ENCODE data around the gene MBNL1. TPM values are rescaled to one million over a fixed set of nuclear protein-coding genes. Genes with fewer than 3 reads are reported as not detected.
"Not testable (repeated sequence)": the region's sequence is repeated elsewhere in the genome, so short reads cannot be mapped to it uniquely, and the experiment has no call there.

MBNL1 gene
- total and polyA plus RNA-seq, 5 donors: 52.7 to 160 (median 149) TPM

DNA sequence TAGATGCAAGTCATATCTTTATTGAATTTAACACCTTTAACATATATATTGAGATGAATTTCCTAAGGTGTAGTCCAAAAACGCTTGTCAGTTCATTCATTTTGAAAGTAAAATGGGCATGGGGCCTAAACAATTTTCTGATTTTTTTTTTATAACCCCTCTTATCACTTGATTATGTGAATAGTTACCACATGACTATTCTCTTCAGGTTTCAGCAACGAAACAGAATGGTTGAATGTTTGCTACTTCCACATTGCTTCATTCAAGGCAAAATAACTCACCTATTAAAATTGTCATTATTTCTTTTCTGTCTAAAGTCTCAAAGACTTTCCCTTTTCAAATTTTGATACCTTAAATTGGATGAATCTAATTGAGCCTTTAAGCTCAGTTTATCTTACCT, 96.4 kb downstream of the MBNL1 start:
- intact Hi-C loops (cut with DNase I): no loop called here
- no peaks in the 10 kb centered on the region for H3K27me3 ChIP-seq (ENCODE audit: control insufficient read depth, insufficient read depth)
- ATAC-seq: no peak
- peaks cover 2% of the 10 kb centered on the region for H3K4me1 ChIP-seq (ENCODE audit: control insufficient read depth, insufficient read depth, low read length)
- H3K4me3 ChIP-seq (ENCODE audit: low read length): no peak overlapping the region
- H3K27ac ChIP-seq (ENCODE audit: low read length): no peak overlapping the region
- 40% methylated on average over 2 of the region's 2 CpGs for WGBS
- no peaks in the 10 kb centered on the region for H3K9me3 ChIP-seq (ENCODE audit: control insufficient read depth, low read length)
- DNase-seq: no peak

- no peak overlapping the region for H3K4me3 ChIP-seq (ENCODE audit: low read length)
- no peak overlapping the region for H3K27ac ChIP-seq (ENCODE audit: low read length)
- no peaks in the 10 kb centered on the region for H3K27me3 ChIP-seq (ENCODE audit: control insufficient read depth, insufficient read depth)
- DNase-seq (no peak), ATAC-seq (peak in 1 of 2 donors; percentile 59)
- H3K4me1 ChIP-seq (ENCODE audit: control insufficient read depth, insufficient read depth, low read length): peaks cover 2% of the 10 kb centered on the region
- WGBS: 68% methylated on average over 4 of the region's 4 CpGs
- no peaks in the 10 kb centered on the region for H3K9me3 ChIP-seq (ENCODE audit: control insufficient read depth, low read length)
- intact Hi-C loops (cut with DNase I): no loop called here
Measured at GRCh38 chr3:152365766-152366593, 97.3 kb downstream of the MBNL1 start.

- intact Hi-C loops (cut with DNase I); H3K27ac ChIP-seq (ENCODE audit: low read length); H3K4me1 ChIP-seq (ENCODE audit: control insufficient read depth, insufficient read depth, low read length); H3K4me3 ChIP-seq (ENCODE audit: low read length); DNase-seq; H3K9me3 ChIP-seq (ENCODE audit: control insufficient read depth, low read length); H3K27me3 ChIP-seq (ENCODE audit: control insufficient read depth, insufficient read depth); ATAC-seq: not testable (repeated sequence)
- 87% methylated on average over 2 of the region's 2 CpGs for WGBS
Measured at GRCh38 chr3:152367192-152367591, 98.5 kb downstream of the MBNL1 start.

GRCh38 chr3:152372633-152373032, 103.9 kb downstream of the MBNL1 start:
- H3K27ac ChIP-seq (ENCODE audit: low read length); H3K27me3 ChIP-seq (ENCODE audit: control insufficient read depth, insufficient read depth); ATAC-seq; H3K4me1 ChIP-seq (ENCODE audit: control insufficient read depth, insufficient read depth, low read length); H3K9me3 ChIP-seq (ENCODE audit: control insufficient read depth, low read length); intact Hi-C loops (cut with DNase I); H3K4me3 ChIP-seq (ENCODE audit: low read length); DNase-seq: not testable (repeated sequence)
- 94% methylated on average over 6 of the region's 6 CpGs for WGBS

DNA sequence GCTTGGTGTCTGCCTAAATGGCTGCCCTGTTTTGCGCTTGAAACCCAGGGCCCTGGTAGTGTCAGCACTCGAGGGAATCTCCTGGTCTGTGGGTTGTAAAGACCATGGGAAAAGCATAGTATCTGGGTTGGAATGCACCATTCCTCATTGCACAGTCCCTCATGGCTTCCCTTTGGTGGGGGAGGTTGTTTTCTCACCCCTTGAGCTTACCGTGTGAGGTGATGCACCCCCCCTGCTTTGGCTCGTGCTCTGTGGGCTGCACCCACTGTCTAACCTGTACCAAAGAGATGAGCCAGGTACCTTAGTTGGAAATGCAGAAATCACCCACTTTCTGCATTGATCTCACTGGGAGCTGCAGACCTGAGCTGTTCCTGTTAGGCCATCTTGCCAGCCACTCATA, 104.7 kb downstream of the MBNL1 start:
- ATAC-seq: peak; percentile 40 to 51
- no peaks in the 10 kb centered on the region for H3K9me3 ChIP-seq (ENCODE audit: control insufficient read depth, low read length)
- 84% methylated on average over 4 of the region's 4 CpGs for WGBS
- no peaks in the 10 kb centered on the region for H3K27me3 ChIP-seq (ENCODE audit: control insufficient read depth, insufficient read depth)
- no peak overlapping the region for H3K27ac ChIP-seq (ENCODE audit: low read length)
- intact Hi-C loops (cut with DNase I): no loop called here
- no peak for DNase-seq
- H3K4me3 ChIP-seq (ENCODE audit: low read length): no peak overlapping the region
- peaks cover 3% of the 10 kb centered on the region for H3K4me1 ChIP-seq (ENCODE audit: control insufficient read depth, insufficient read depth, low read length)

- 41% methylated on average over 3 of the region's 3 CpGs for WGBS
- intact Hi-C loops (cut with DNase I): no loop called here
- Histone ChIP-seq H3K4me1 (ENCODE audit: control insufficient read depth, insufficient read depth, low read length) (peaks cover 6% of the 10 kb centered on the region), H3K4me3 (ENCODE audit: low read length) (no peak overlapping the region), H3K27me3 (ENCODE audit: control insufficient read depth, insufficient read depth) (no peaks in the 10 kb centered on the region), H3K9me3 (ENCODE audit: control insufficient read depth, low read length) (no peaks in the 10 kb centered on the region), H3K27ac (ENCODE audit: low read length) (no peak overlapping the region)
- DNase-seq: no peak
- peak in 1 of 2 donors; percentile 45 for ATAC-seq
Measured at GRCh38 chr3:152374262-152374990, 105.7 kb downstream of the MBNL1 start.

GRCh38 chr3:152375546-152375945, 106.8 kb downstream of the MBNL1 start:
- no peak for DNase-seq
- peaks cover 6% of the 10 kb centered on the region for H3K4me1 ChIP-seq (ENCODE audit: control insufficient read depth, insufficient read depth, low read length)
- H3K4me3 ChIP-seq (ENCODE audit: low read length): no peak overlapping the region
- intact Hi-C loops (cut with DNase I): no loop called here
- 72% methylated on average over 3 of the region's 3 CpGs for WGBS
- H3K9me3 ChIP-seq (ENCODE audit: control insufficient read depth, low read length): no peaks in the 10 kb centered on the region
- no peak overlapping the region for H3K27ac ChIP-seq (ENCODE audit: low read length)
- ATAC-seq: no peak
- no peaks in the 10 kb centered on the region for H3K27me3 ChIP-seq (ENCODE audit: control insufficient read depth, insufficient read depth)

DNA sequence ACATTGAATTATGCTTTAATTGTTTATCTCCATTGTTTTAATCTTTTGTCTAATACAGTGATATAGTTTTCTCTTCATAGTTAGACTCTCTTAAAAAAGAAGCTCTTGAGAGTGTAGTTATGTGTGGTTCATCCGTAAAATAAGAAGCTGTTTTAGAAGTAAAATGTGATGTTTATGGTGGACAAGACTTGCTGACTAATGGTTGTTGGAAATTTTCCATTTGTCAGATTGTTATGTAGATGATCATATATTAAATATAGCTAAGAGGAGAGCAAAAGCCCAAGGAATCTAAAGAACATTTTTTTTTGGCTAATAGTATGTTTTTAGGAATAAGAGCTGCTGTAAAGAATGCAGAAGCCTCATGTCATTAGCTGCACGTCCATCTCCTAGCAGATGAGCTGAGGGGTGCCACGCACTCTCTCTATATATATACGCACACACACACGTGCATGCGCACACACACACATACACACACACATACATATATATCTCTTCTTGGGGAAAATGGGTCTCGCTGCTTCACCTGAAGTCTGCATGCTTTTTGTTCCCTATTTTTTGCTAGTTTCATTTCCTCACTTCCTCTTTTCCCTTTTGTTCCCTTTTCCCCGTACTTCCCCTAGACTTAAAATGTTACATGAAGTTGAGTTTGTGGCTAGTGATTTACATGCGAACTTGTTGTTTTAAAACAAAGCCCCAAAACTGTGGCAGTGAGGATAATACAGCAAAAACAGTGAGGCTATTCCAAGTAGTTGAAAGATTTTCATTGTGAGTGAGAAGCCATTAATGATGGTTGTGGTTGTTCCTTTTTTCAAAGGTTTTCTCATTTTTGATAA, 107.8 kb downstream of the MBNL1 start:
- no peak overlapping the region for H3K4me3 ChIP-seq (ENCODE audit: low read length)
- intact Hi-C loops (cut with DNase I): no loop called here
- 59% methylated on average over 9 of the region's 9 CpGs for WGBS
- ATAC-seq (peak in 1 of 2 donors; percentile 40), DNase-seq (no peak)
- peak overlapping the region; percentile 6 for H3K27ac ChIP-seq (ENCODE audit: low read length)
- peaks cover 6% of the 10 kb centered on the region for H3K4me1 ChIP-seq (ENCODE audit: control insufficient read depth, insufficient read depth, low read length)
- H3K9me3 ChIP-seq (ENCODE audit: control insufficient read depth, low read length): no peaks in the 10 kb centered on the region
- no peaks in the 10 kb centered on the region for H3K27me3 ChIP-seq (ENCODE audit: control insufficient read depth, insufficient read depth)

DNA sequence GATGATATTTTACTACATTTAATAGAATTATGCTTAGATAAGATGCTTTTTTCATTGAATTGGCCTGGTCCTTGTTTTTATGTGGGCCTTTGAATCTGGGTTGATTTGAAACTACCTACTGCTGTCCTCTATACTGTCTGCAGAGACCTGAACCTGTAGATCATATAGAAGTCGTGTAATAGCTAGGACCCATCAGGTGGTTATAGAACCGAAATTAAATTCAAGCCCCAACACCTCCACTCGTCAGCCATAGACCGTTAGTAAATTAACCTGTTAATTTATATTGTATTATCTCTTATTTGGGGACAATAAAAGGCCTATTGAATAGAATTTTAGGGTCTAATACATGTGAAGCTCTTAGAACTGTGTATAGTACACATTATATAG, 108.4 kb downstream of the MBNL1 start:
- DNase-seq: no peak
- Histone ChIP-seq H3K27ac (ENCODE audit: low read length) (no peak overlapping the region), H3K27me3 (ENCODE audit: control insufficient read depth, insufficient read depth) (no peaks in the 10 kb centered on the region), H3K4me3 (ENCODE audit: low read length) (no peak overlapping the region), H3K9me3 (ENCODE audit: control insufficient read depth, low read length) (no peaks in the 10 kb centered on the region), H3K4me1 (ENCODE audit: control insufficient read depth, insufficient read depth, low read length) (peaks cover 6% of the 10 kb centered on the region)
- WGBS: 87% methylated on average over 4 of the region's 4 CpGs
- ATAC-seq: no peak
- intact Hi-C loops (cut with DNase I): no loop called here

DNA sequence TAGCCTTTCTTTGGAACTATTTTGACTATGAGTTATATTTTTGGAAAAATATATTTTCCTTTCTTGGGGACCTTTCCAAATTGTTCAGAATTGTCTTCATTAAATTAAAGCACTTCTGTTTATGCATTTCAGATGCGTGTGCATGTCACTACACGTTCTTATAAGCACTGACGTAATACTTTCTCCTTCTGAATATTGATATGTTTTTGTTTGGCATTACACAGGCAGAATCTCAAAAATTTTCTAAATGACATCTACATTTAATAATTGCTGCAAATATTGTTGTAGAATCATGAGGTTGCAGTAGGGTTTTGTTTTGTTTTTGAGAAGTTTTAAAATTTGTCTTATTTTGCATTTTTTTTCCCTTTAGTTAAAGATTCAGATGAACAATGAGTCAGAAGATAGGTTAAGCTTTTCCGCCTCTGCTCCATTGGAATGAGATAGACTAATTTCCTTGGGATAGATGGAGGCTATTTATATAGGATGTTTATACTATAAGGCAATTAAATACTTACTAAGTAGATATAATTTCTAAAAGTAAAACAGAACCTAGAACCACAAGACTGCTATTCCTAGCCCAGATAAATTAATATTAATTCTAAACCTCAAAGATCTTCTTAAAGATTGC, 110.8 kb downstream of the MBNL1 start:
- intact Hi-C loops (cut with DNase I): no loop called here
- ATAC-seq (no peak), DNase-seq (no peak)
- Histone ChIP-seq H3K4me1 (ENCODE audit: control insufficient read depth, insufficient read depth, low read length) (peaks cover 6% of the 10 kb centered on the region), H3K27ac (ENCODE audit: low read length) (no peak overlapping the region), H3K9me3 (ENCODE audit: control insufficient read depth, low read length) (no peaks in the 10 kb centered on the region), H3K27me3 (ENCODE audit: control insufficient read depth, insufficient read depth) (no peaks in the 10 kb centered on the region), H3K4me3 (ENCODE audit: low read length) (no peak overlapping the region)
- WGBS: 76% methylated on average over 4 of the region's 4 CpGs
